T-helper 2 cell (primary cell): ENCODE results near the gene MYBPHL.

Source experiments
- DNase-seq, 5 experiments: peaks; one replicate each; pipeline versions ENCODE4 v3.0.0 to v3.0.0-alpha.2; 2012 to 2022

The MYBPHL gene

GRCh38 chr1:109263597-109264378, 43.0 kb downstream of the MYBPHL start:
- DNase-seq: peak; percentile 43 to 74 (median 68)

- DNase-seq: no peak
These were observed 43.6 kb downstream of the MYBPHL start for GRCh38 chr1:109263234-109263596.

- DNase-seq: no peak
These were observed 44.4 kb downstream of the MYBPHL start for GRCh38 chr1:109262231-109263055.

- no peak for DNase-seq
These were observed 45.2 kb downstream of the MYBPHL start for GRCh38 chr1:109261578-109261977.

GRCh38 chr1:109261006-109261405, 45.8 kb downstream of the MYBPHL start:
- no peak for DNase-seq

GRCh38 chr1:109259674-109260557, 46.9 kb downstream of the MYBPHL start:
- no peak for DNase-seq

- no peak for DNase-seq
These were observed 48.0 kb downstream of the MYBPHL start for GRCh38 chr1:109258481-109259466.

GRCh38 chr1:109257682-109258421, 49.0 kb downstream of the MYBPHL start:
- DNase-seq: no peak

GRCh38 chr1:109256971-109257681, 49.7 kb downstream of the MYBPHL start:
- DNase-seq: no peak

GRCh38 chr1:109256085-109256484, 50.7 kb downstream of the MYBPHL start:
- no peak for DNase-seq

- no peak for DNase-seq
These were observed 51.1 kb downstream of the MYBPHL start for GRCh38 chr1:109255678-109256077.

- no peak for DNase-seq
These were observed 51.6 kb downstream of the MYBPHL start for GRCh38 chr1:109255097-109255651.

- no peak for DNase-seq
These were observed 52.2 kb downstream of the MYBPHL start for GRCh38 chr1:109254621-109255096.

GRCh38 chr1:109253803-109254620, 52.8 kb downstream of the MYBPHL start:
- DNase-seq: no peak

- DNase-seq: no peak
These were observed 53.7 kb downstream of the MYBPHL start for GRCh38 chr1:109252893-109253802.

- no peak for DNase-seq
These were observed 54.5 kb downstream of the MYBPHL start for GRCh38 chr1:109252167-109252892.
